ENCODE measurements around the gene UNC45A.
A peak's percentile ranks its signal among the peaks of the same experiment; 100 is the strongest.

UNC45A gene

GRCh38 chr15:90956274-90957030 is 21.4 kb downstream of the UNC45A start:
- H3K9ac ChIP-seq (ENCODE audit: low read length in 2 of 2): peak overlapping the region; percentile 62 to 75
- H3K36me3 ChIP-seq (ENCODE audit: control insufficient read depth in 2 of 2, insufficient read depth in 2 of 2, low read length in 2 of 2): peaks cover 18 to 25% of the 10 kb centered on the region in 2 donors
- no peaks in the 10 kb centered on the region for H3K27me3 ChIP-seq (ENCODE audit: control insufficient read depth in 1 of 2, insufficient read depth in 2 of 2, low read length in 2 of 2)
- peak overlapping the region; percentile 37 for H3K27ac ChIP-seq (ENCODE audit: low read length)
- peak overlapping the region; percentile 64 to 80 for H3K4me3 ChIP-seq (ENCODE audit: low read length in 2 of 2)
- peaks cover 52% of the 10 kb centered on the region for H3K4me1 ChIP-seq (ENCODE audit: control insufficient read depth, insufficient read depth, low read length)
- H3K9me3 ChIP-seq (ENCODE audit: control insufficient read depth in 2 of 2, low read length in 2 of 2): no peaks in the 10 kb centered on the region

- no peaks in the 10 kb centered on the region for H3K27me3 ChIP-seq (ENCODE audit: control insufficient read depth in 1 of 2, insufficient read depth in 2 of 2, low read length in 2 of 2)
- peak overlapping the region; percentile 64 to 80 for H3K4me3 ChIP-seq (ENCODE audit: low read length in 2 of 2)
- H3K27ac ChIP-seq (ENCODE audit: low read length): peak overlapping the region; percentile 37
- H3K9me3 ChIP-seq (ENCODE audit: control insufficient read depth in 2 of 2, low read length in 2 of 2): no peaks in the 10 kb centered on the region
- H3K9ac ChIP-seq (ENCODE audit: low read length in 2 of 2): peak overlapping the region; percentile 72 to 75
- H3K36me3 ChIP-seq (ENCODE audit: control insufficient read depth in 2 of 2, insufficient read depth in 2 of 2, low read length in 2 of 2): peaks cover 26% of the 10 kb centered on the region in 2 donors
- peaks cover 52% of the 10 kb centered on the region for H3K4me1 ChIP-seq (ENCODE audit: control insufficient read depth, insufficient read depth, low read length)
These were observed 22.1 kb downstream of the UNC45A start for GRCh38 chr15:90957031-90957790.

GRCh38 chr15:90957791-90958190 is 22.7 kb downstream of the UNC45A start:
- Histone ChIP-seq H3K27me3 (ENCODE audit: control insufficient read depth in 1 of 2, insufficient read depth in 2 of 2, low read length in 2 of 2) (no peaks in the 10 kb centered on the region), H3K4me3 (ENCODE audit: low read length in 2 of 2) (peak overlapping the region; percentile 64 to 80), H3K9ac (ENCODE audit: low read length in 2 of 2) (peak overlapping the region; percentile 72 to 75), H3K27ac (ENCODE audit: low read length) (peak overlapping the region; percentile 37), H3K4me1 (ENCODE audit: control insufficient read depth, insufficient read depth, low read length) (peaks cover 52% of the 10 kb centered on the region), H3K36me3 (ENCODE audit: control insufficient read depth in 2 of 2, insufficient read depth in 2 of 2, low read length in 2 of 2) (peaks cover 26 to 27% of the 10 kb centered on the region in 2 donors), H3K9me3 (ENCODE audit: control insufficient read depth in 2 of 2, low read length in 2 of 2) (no peaks in the 10 kb centered on the region)

GRCh38 chr15:90959028-90959595 is 24.0 kb downstream of the UNC45A start:
- peaks cover 18 to 20% of the 10 kb centered on the region in 2 donors for H3K36me3 ChIP-seq (ENCODE audit: control insufficient read depth in 2 of 2, insufficient read depth in 2 of 2, low read length in 2 of 2)
- H3K4me1 ChIP-seq (ENCODE audit: control insufficient read depth, insufficient read depth, low read length): peaks cover 52% of the 10 kb centered on the region
- no peaks in the 10 kb centered on the region for H3K9me3 ChIP-seq (ENCODE audit: control insufficient read depth in 2 of 2, low read length in 2 of 2)
- H3K4me3 ChIP-seq (ENCODE audit: low read length in 2 of 2): no peak overlapping the region
- peak overlapping the region in 1 of 2 donors; percentile 21 for H3K9ac ChIP-seq (ENCODE audit: low read length in 2 of 2)
- peak overlapping the region; percentile 78 for H3K27ac ChIP-seq (ENCODE audit: low read length)
- no peaks in the 10 kb centered on the region for H3K27me3 ChIP-seq (ENCODE audit: control insufficient read depth in 1 of 2, insufficient read depth in 2 of 2, low read length in 2 of 2)

- Histone ChIP-seq H3K4me1 (ENCODE audit: control insufficient read depth, insufficient read depth, low read length) (peaks cover 51% of the 10 kb centered on the region), H3K36me3 (ENCODE audit: control insufficient read depth in 2 of 2, insufficient read depth in 2 of 2, low read length in 2 of 2) (peaks cover 18 to 20% of the 10 kb centered on the region in 2 donors), H3K9me3 (ENCODE audit: control insufficient read depth in 2 of 2, low read length in 2 of 2) (no peaks in the 10 kb centered on the region), H3K27me3 (ENCODE audit: control insufficient read depth in 1 of 2, insufficient read depth in 2 of 2, low read length in 2 of 2) (no peaks in the 10 kb centered on the region), H3K4me3 (ENCODE audit: low read length in 2 of 2) (peak overlapping the region in 1 of 2 donors; percentile 35), H3K9ac (ENCODE audit: low read length in 2 of 2) (peak overlapping the region in 1 of 2 donors; percentile 21), H3K27ac (ENCODE audit: low read length) (peak overlapping the region; percentile 78)
These were observed 24.8 kb downstream of the UNC45A start for GRCh38 chr15:90959894-90960293.

GRCh38 chr15:90960298-90961091 is 25.4 kb downstream of the UNC45A start:
- H3K36me3 ChIP-seq (ENCODE audit: control insufficient read depth in 2 of 2, insufficient read depth in 2 of 2, low read length in 2 of 2): peaks cover 20% of the 10 kb centered on the region in 2 donors
- peak overlapping the region in 1 of 2 donors; percentile 42 for H3K9ac ChIP-seq (ENCODE audit: low read length in 2 of 2)
- peak overlapping the region; percentile 78 for H3K27ac ChIP-seq (ENCODE audit: low read length)
- H3K27me3 ChIP-seq (ENCODE audit: control insufficient read depth in 1 of 2, insufficient read depth in 2 of 2, low read length in 2 of 2): no peaks in the 10 kb centered on the region
- H3K9me3 ChIP-seq (ENCODE audit: control insufficient read depth in 2 of 2, low read length in 2 of 2): no peaks in the 10 kb centered on the region
- H3K4me3 ChIP-seq (ENCODE audit: low read length in 2 of 2): peak overlapping the region in 1 of 2 donors; percentile 35
- H3K4me1 ChIP-seq (ENCODE audit: control insufficient read depth, insufficient read depth, low read length): peaks cover 49% of the 10 kb centered on the region

- Histone ChIP-seq H3K9me3 (ENCODE audit: control insufficient read depth in 2 of 2, low read length in 2 of 2) (no peaks in the 10 kb centered on the region), H3K4me1 (ENCODE audit: control insufficient read depth, insufficient read depth, low read length) (peaks cover 40% of the 10 kb centered on the region), H3K27me3 (ENCODE audit: control insufficient read depth in 1 of 2, insufficient read depth in 2 of 2, low read length in 2 of 2) (no peaks in the 10 kb centered on the region), H3K27ac (ENCODE audit: low read length) (no peak overlapping the region), H3K4me3 (ENCODE audit: low read length in 2 of 2) (no peak overlapping the region), H3K9ac (ENCODE audit: low read length in 2 of 2) (no peak overlapping the region), H3K36me3 (ENCODE audit: control insufficient read depth in 2 of 2, insufficient read depth in 2 of 2, low read length in 2 of 2) (peaks cover 28% of the 10 kb centered on the region in 2 donors)
These were observed 26.9 kb downstream of the UNC45A start for GRCh38 chr15:90962021-90962420.

- peaks cover under 1% of the 10 kb centered on the region for H3K4me1 ChIP-seq (ENCODE audit: control insufficient read depth, insufficient read depth, low read length)
- H3K27me3 ChIP-seq (ENCODE audit: control insufficient read depth in 1 of 2, insufficient read depth in 2 of 2, low read length in 2 of 2): no peaks in the 10 kb centered on the region
- peaks cover 32 to 35% of the 10 kb centered on the region in 2 donors for H3K36me3 ChIP-seq (ENCODE audit: control insufficient read depth in 2 of 2, insufficient read depth in 2 of 2, low read length in 2 of 2)
- H3K9ac ChIP-seq (ENCODE audit: low read length in 2 of 2): no peak overlapping the region
- H3K9me3 ChIP-seq (ENCODE audit: control insufficient read depth in 2 of 2, low read length in 2 of 2): no peaks in the 10 kb centered on the region
- H3K4me3 ChIP-seq (ENCODE audit: low read length in 2 of 2): no peak overlapping the region
- no peak overlapping the region for H3K27ac ChIP-seq (ENCODE audit: low read length)
These were observed 31.2 kb downstream of the UNC45A start for GRCh38 chr15:90966262-90966661.

- Histone ChIP-seq H3K9ac (ENCODE audit: low read length in 2 of 2) (no peak overlapping the region), H3K27ac (ENCODE audit: low read length) (no peak overlapping the region), H3K27me3 (ENCODE audit: control insufficient read depth in 1 of 2, insufficient read depth in 2 of 2, low read length in 2 of 2) (no peaks in the 10 kb centered on the region), H3K4me3 (ENCODE audit: low read length in 2 of 2) (no peak overlapping the region), H3K9me3 (ENCODE audit: control insufficient read depth in 2 of 2, low read length in 2 of 2) (no peaks in the 10 kb centered on the region), H3K36me3 (ENCODE audit: control insufficient read depth in 2 of 2, insufficient read depth in 2 of 2, low read length in 2 of 2) (peaks cover 22 to 25% of the 10 kb centered on the region in 2 donors), H3K4me1 (ENCODE audit: control insufficient read depth, insufficient read depth, low read length) (no peaks in the 10 kb centered on the region)
These were observed 32.1 kb downstream of the UNC45A start for GRCh38 chr15:90967206-90967605.

GRCh38 chr15:90968434-90968833 is 33.3 kb downstream of the UNC45A start:
- no peaks in the 10 kb centered on the region for H3K27me3 ChIP-seq (ENCODE audit: control insufficient read depth in 1 of 2, insufficient read depth in 2 of 2, low read length in 2 of 2)
- H3K36me3 ChIP-seq (ENCODE audit: control insufficient read depth in 2 of 2, insufficient read depth in 2 of 2, low read length in 2 of 2): peaks cover 17 to 18% of the 10 kb centered on the region in 2 donors
- no peaks in the 10 kb centered on the region for H3K9me3 ChIP-seq (ENCODE audit: control insufficient read depth in 2 of 2, low read length in 2 of 2)
- H3K9ac ChIP-seq (ENCODE audit: low read length in 2 of 2): no peak overlapping the region
- H3K4me1 ChIP-seq (ENCODE audit: control insufficient read depth, insufficient read depth, low read length): no peaks in the 10 kb centered on the region
- peak overlapping the region; percentile 18 for H3K27ac ChIP-seq (ENCODE audit: low read length)
- no peak overlapping the region for H3K4me3 ChIP-seq (ENCODE audit: low read length in 2 of 2)

All from stomach smooth muscle (tissue), 2 donors.